ENCODE results near the gene KCNH2. TPM values are rescaled to one million over a fixed set of nuclear protein-coding genes. Genes with fewer than 3 reads are reported as not detected.

Gene KCNH2
- total RNA-seq, 6 experiments from 2014 or later: not detected

- no peak for DNase-seq
- H3K9me3 Mint-ChIP-seq: no peaks in the 10 kb centered on the region
- H3K4me3 Mint-ChIP-seq: 0 out of 2 replicates have a peak overlapping the region, but pooled peaks have one; percentile 7
- H3K27ac Mint-ChIP-seq: no peak overlapping the region
- peak; percentile 52 for TF ChIP-seq CTCF (IDR thresholded peaks at IDR 0.05)
- H3K4me1 Mint-ChIP-seq (ENCODE audit: low read depth): peaks cover 5% of the 10 kb centered on the region; the same call in 1 of the 2 replicates
- H3K36me3 Mint-ChIP-seq (ENCODE audit: low read depth): no peaks in the 10 kb centered on the region; the same call in 1 of the 2 replicates
- peaks cover 56% of the 10 kb centered on the region for H3K27me3 Mint-ChIP-seq (ENCODE audit: insufficient read depth)
Measured at GRCh38 chr7:150974468-150975391, 3.4 kb downstream of the KCNH2 start.

GRCh38 chr7:150973571-150974451 is 4.3 kb downstream of the KCNH2 start:
- Mint-ChIP-seq H3K4me1 (ENCODE audit: low read depth) (peaks cover 5% of the 10 kb centered on the region; the same call in 1 of the 2 replicates), H3K9me3 (no peaks in the 10 kb centered on the region), H3K27ac (no peak overlapping the region), H3K27me3 (ENCODE audit: insufficient read depth) (peaks cover 57% of the 10 kb centered on the region), H3K36me3 (ENCODE audit: low read depth) (no peaks in the 10 kb centered on the region; the same call in 1 of the 2 replicates), H3K4me3 (0 out of 2 replicates have a peak overlapping the region, but pooled peaks have one; percentile 7)
- no peak for TF ChIP-seq CTCF (IDR thresholded peaks at IDR 0.05)
- DNase-seq: no peak

- H3K27ac Mint-ChIP-seq: no peak overlapping the region
- no peaks in the 10 kb centered on the region for H3K9me3 Mint-ChIP-seq
- H3K4me3 Mint-ChIP-seq: no peak overlapping the region
- peaks cover 5% of the 10 kb centered on the region; the same call in 1 of the 2 replicates for H3K4me1 Mint-ChIP-seq (ENCODE audit: low read depth)
- H3K27me3 Mint-ChIP-seq (ENCODE audit: insufficient read depth): peaks cover 59% of the 10 kb centered on the region
- DNase-seq: no peak
- H3K36me3 Mint-ChIP-seq (ENCODE audit: low read depth): no peaks in the 10 kb centered on the region; the same call in 1 of the 2 replicates
- TF ChIP-seq CTCF (IDR thresholded peaks at IDR 0.05): no peak
Measured at GRCh38 chr7:150972741-150973140, 5.4 kb downstream of the KCNH2 start.

- H3K27ac Mint-ChIP-seq: no peak overlapping the region
- no peaks in the 10 kb centered on the region for H3K9me3 Mint-ChIP-seq
- no peaks in the 10 kb centered on the region; the same call in 1 of the 2 replicates for H3K4me1 Mint-ChIP-seq (ENCODE audit: low read depth)
- no peak for DNase-seq
- no peaks in the 10 kb centered on the region for H3K36me3 Mint-ChIP-seq (ENCODE audit: low read depth)
- H3K27me3 Mint-ChIP-seq (ENCODE audit: insufficient read depth): peaks cover 57% of the 10 kb centered on the region
- H3K4me3 Mint-ChIP-seq: no peak overlapping the region
- no peak for TF ChIP-seq CTCF (IDR thresholded peaks at IDR 0.05)
Measured at GRCh38 chr7:150972023-150972468, 6.1 kb downstream of the KCNH2 start.

GRCh38 chr7:150971242-150972022 is 6.7 kb downstream of the KCNH2 start:
- H3K9me3 Mint-ChIP-seq: no peaks in the 10 kb centered on the region
- H3K27ac Mint-ChIP-seq: no peak overlapping the region
- DNase-seq: no peak
- H3K4me3 Mint-ChIP-seq: no peak overlapping the region
- no peaks in the 10 kb centered on the region for H3K4me1 Mint-ChIP-seq (ENCODE audit: low read depth)
- no peaks in the 10 kb centered on the region for H3K36me3 Mint-ChIP-seq (ENCODE audit: low read depth)
- H3K27me3 Mint-ChIP-seq (ENCODE audit: insufficient read depth): peaks cover 52% of the 10 kb centered on the region
- TF ChIP-seq CTCF (IDR thresholded peaks at IDR 0.05): no peak

Measured in HFFc6 (cell line).